K562 (cell line): ENCODE measurements around the gene NBEA. TPM values are rescaled to one million over a fixed set of nuclear protein-coding genes. Genes with fewer than 3 reads are reported as not detected.

Source experiments
- ATAC-seq: fragments of 200-7000 bp; cut with Tn5 transposase; 3 replicates; pipeline ENCODE4 v1.9.1; 2020; ENCODE audit warnings: moderate library complexity
- BruUV-seq: library from RNA; stranded (reverse); fragments of 400-500 nt; replicated peaks from 2 replicates; lab custom pipeline; 2021; lab: Mats Ljungman, UMichigan
- CTCF ChIA-PET: fragments of 300-600 bp; formaldehyde crosslinking; extraction: SDS; loops from one replicate; lab custom pipeline; 2021; ENCODE audit warnings: low intra/inter-chr PET ratio; lab: Yijun Ruan, JAX
- POLR2A ChIA-PET: fragments of 300-600, 350-650 bp; sonication (Branson Sonifier 250); formaldehyde crosslinking; extraction: SDS; loops from one replicate; lab custom pipeline; 2021; ENCODE audit warnings: antibody characterized with exemption, inconsistent platforms; lab: Yijun Ruan, JAX
- DNase-seq, 4 experiments: peaks; one replicate each; pipeline versions ENCODE4 v3.0.0 to v3.0.0-alpha.2; 2011 to 2018; ENCODE audit warnings: low spot score in 3 of 4, mixed read lengths in 3 of 4; ENCODE audit errors: extremely low read depth in 1 of 4
- FAIRE-seq: peaks from 2 replicates; lab custom pipeline; 2011; peaks lifted over from hg19 to GRCh38; lab: Jason Lieb, UNC
- H2AFZ ChIP-seq: 2 replicates; pipeline ENCODE4 v1.6.0; 2011; ENCODE audit warnings: low read depth, low read length, control low read depth, inconsistent platforms
- H3K27ac ChIP-seq: fragments of 200-600 bp; 3 replicates; pipeline ENCODE4 v1.8.0; 2011; ENCODE audit warnings: low read depth, mild to moderate bottlenecking, control low read depth, inconsistent platforms, low read length, moderate library complexity, mixed read lengths; ENCODE audit errors: extremely low read depth
- H3K27me3 ChIP-seq, 2 experiments: fragments of 300-600 bp in 1 of 2; 2 replicates in 1 of 2; 3 replicates in 1 of 2; pipeline versions ENCODE4 v1.6.0 to v1.8.0; 2011; ENCODE audit warnings: inconsistent platforms in 2 of 2, low read length in 2 of 2, mild to moderate bottlenecking in 1 of 2, mixed read lengths in 1 of 2, moderate library complexity in 1 of 2; ENCODE audit not compliant: control insufficient read depth in 2 of 2, insufficient read depth in 2 of 2
- H3K36me3 ChIP-seq: fragments of 300-600 bp; 3 replicates; pipeline ENCODE4 v1.8.0; 2011; ENCODE audit warnings: mild to moderate bottlenecking, low read length, inconsistent platforms; ENCODE audit not compliant: control insufficient read depth, insufficient read depth
- H3K4me1 ChIP-seq, 2 experiments: fragments of 200-600 bp in 1 of 2; replicated peaks in 1 of 2; 2 replicates in 1 of 2; 3 replicates in 1 of 2; pipeline versions ENCODE4 v1.5.1 to v1.8.0; 2011; ENCODE audit warnings: inconsistent platforms in 2 of 2, low read length in 2 of 2, mild to moderate bottlenecking in 1 of 2, mixed read lengths in 1 of 2, moderate library complexity in 1 of 2; ENCODE audit not compliant: control insufficient read depth in 2 of 2, insufficient read depth in 2 of 2
- H3K4me2 ChIP-seq: 2 replicates; pipeline ENCODE4 v1.6.1; 2011; ENCODE audit warnings: low read length, control low read depth, inconsistent platforms, mixed read lengths; ENCODE audit not compliant: insufficient read depth
- H3K4me3 ChIP-seq: fragments of 200-600 bp; sonication (generic), shearing (Covaris generic); 2 replicates; pipeline ENCODE4 v1.5.1; 2016; ENCODE audit warnings: control low read depth, inconsistent platforms
- H3K79me2 ChIP-seq: fragments of 200-600 bp; 3 replicates; pipeline ENCODE4 v1.8.0; 2011; ENCODE audit warnings: low read length, inconsistent platforms; ENCODE audit not compliant: control insufficient read depth, insufficient read depth
- H3K9ac ChIP-seq, 2 experiments: 2 replicates each; pipeline versions ENCODE4 v1.6.0 to v1.6.1; 2011; ENCODE audit warnings: low read depth in 2 of 2, low read length in 2 of 2, control low read depth in 1 of 2, inconsistent platforms in 1 of 2, mild to moderate bottlenecking in 1 of 2, mixed read lengths in 1 of 2; ENCODE audit not compliant: insufficient read depth in 1 of 2
- H3K9me1 ChIP-seq: one replicate; pipeline ENCODE4 v1.6.0; 2011; ENCODE audit warnings: inconsistent platforms, mild to moderate bottlenecking, low read length, moderate library complexity; ENCODE audit not compliant: control insufficient read depth, insufficient read depth
- H3K9me3 ChIP-seq: replicated peaks from 2 replicates; pipeline ENCODE4 v1.5.1; 2011; ENCODE audit warnings: low read depth, low read length, inconsistent platforms; ENCODE audit not compliant: control insufficient read depth, insufficient read depth
- H4K20me1 ChIP-seq: replicated peaks from 2 replicates; pipeline ENCODE4 v1.6.1; 2011; ENCODE audit warnings: low read length, inconsistent platforms, mixed read lengths; ENCODE audit not compliant: control insufficient read depth, insufficient read depth
- EWSR1 ChIP-seq: fragments of 450-650 bp; IDR thresholded peaks from 2 replicates; pipeline ENCODE4 v1.6.1; 2018; ENCODE audit warnings: borderline replicate concordance, mild to moderate bottlenecking, low read depth, moderate library complexity; ENCODE audit not compliant: partially characterized antibody
- HMG20A ChIP-seq: fragments of 450-650 bp; formaldehyde crosslinking; conservative IDR thresholded peaks from 2 replicates; pipeline ENCODE4 v1.4.0; 2020; ENCODE audit warnings: mild to moderate bottlenecking, mixed read lengths
- MEF2A ChIP-seq: IDR thresholded peaks from 2 replicates; pipeline ENCODE4 v1.6.1; 2011; ENCODE audit warnings: low read depth, mild to moderate bottlenecking, low read length, moderate library complexity; ENCODE audit not compliant: control insufficient read depth
- RBM15 ChIP-seq: fragments of 200-400 bp; formaldehyde crosslinking; IDR thresholded peaks from 2 replicates; pipeline ENCODE4 v1.6.1; 2018; ENCODE audit warnings: mild to moderate bottlenecking, low read length, moderate library complexity; ENCODE audit not compliant: insufficient read depth
- SP1 ChIP-seq: sonication (generic); formaldehyde crosslinking; IDR thresholded peaks from 2 replicates; pipeline ENCODE4 v1.8.1; 2022; ENCODE audit warnings: mild to moderate bottlenecking, missing genetic modification reagents
- SUPT5H ChIP-seq: fragments of 450-650 bp; IDR thresholded peaks from 2 replicates; pipeline ENCODE4 v1.6.1; 2016
- TCF7 ChIP-seq: sonication (generic); IDR thresholded peaks from 2 replicates; pipeline ENCODE4 v1.6.1; 2016; ENCODE audit warnings: antibody characterized with exemption, borderline replicate concordance
- ZBTB8A ChIP-seq: fragments of 450-650 bp; IDR thresholded peaks from 2 replicates; pipeline ENCODE4 v1.6.1; 2018; ENCODE audit warnings: mild to moderate bottlenecking, moderate library complexity; ENCODE audit not compliant: partially characterized antibody
- ZC3H4 ChIP-seq: sonication (generic); formaldehyde crosslinking; IDR thresholded peaks from 2 replicates; pipeline ENCODE4 v1.9.0; 2021; ENCODE audit warnings: missing genetic modification reagents, borderline replicate concordance
- ZNF184 ChIP-seq: sonication (generic); formaldehyde crosslinking; IDR thresholded peaks from 2 replicates; pipeline ENCODE4 v1.5.0; 2020; ENCODE audit warnings: missing genetic modification reagents
- ZNF431 ChIP-seq: sonication (generic); formaldehyde crosslinking; IDR thresholded peaks from 2 replicates; pipeline ENCODE4 v1.8.0; 2022; ENCODE audit warnings: mild to moderate bottlenecking, missing genetic modification reagents
- ZNF655 ChIP-seq: fragments of 250-450 bp; sonication (Bioruptor Pico); IDR thresholded peaks from 2 replicates; pipeline ENCODE4 v1.5.0; 2021
- WGBS: fragments of 100-300 bp; shearing (Covaris generic); methylation state at CpG from one replicate; pipeline ENCODE4 v1.1.6; 2016; ENCODE audit warnings: low coverage, mixed read lengths; ENCODE audit not compliant: insufficient coverage; ENCODE audit errors: missing lambda C conversion rate; 5-methylcytosine and 5-hydroxymethylcytosine counted together
- in situ Hi-C: fragments of 300-500 bp; cut with MboI; formaldehyde crosslinking; loops from 4 replicates; pipeline ENCODE4 v1.15.0; 2018; ENCODE audit warnings: inconsistent platforms, mixed read lengths
- intact Hi-C: fragments of 100-400 bp; cut with micrococcal nuclease; formaldehyde crosslinking; loops from 2 replicates; pipeline ENCODE4 v1.14.2; 2022
- polyA plus RNA-seq, 8 experiments: library from polyadenylated mRNA; depleted of rRNA in 4 of 8; stranded (reverse) in 5 of 8; unstranded in 3 of 8; fragments of >200 nt; fragmentation: Nextera tagmentation in 2 of 8; fragmentation: Illumina TruSeq in 1 of 8; extraction: Ambion mirVana in 2 of 8; extraction: Trizol in 1 of 8; gene quantifications; 2 replicates each; pipeline versions ENCODE4 v1.2.1 to v1.2.3, GENCODE V29; 2011 to 2014; ENCODE audit warnings: inconsistent platforms in 1 of 8, missing spikeins in 1 of 8
- total RNA-seq, 7 experiments: library from RNA; depleted of rRNA in 6 of 7; stranded (reverse); fragments of >200 nt in 6 of 7; fragmentation: Illumina TruSeq in 2 of 7; extraction: Trizol in 2 of 7; gene quantifications; 2 replicates each; pipeline versions ENCODE4 v1.2.1 to v1.2.3, GENCODE V29; 2011 to 2021; ENCODE audit warnings: low replicate concordance in 1 of 7
- TF ChIP-seq, protein P1 (sequence below): fragments of 250-450 bp; sonication (Bioruptor Pico); IDR thresholded peaks from 2 replicates; pipeline ENCODE4 v1.8.0; 2021; ENCODE audit warnings: borderline replicate concordance, mild to moderate bottlenecking, moderate library complexity; ENCODE audit not compliant: poor library complexity, severe bottlenecking
- TF ChIP-seq, protein P2 (sequence below): fragments of 450-650 bp; IDR thresholded peaks from 2 replicates; pipeline ENCODE4 v1.6.1; 2016
- TF ChIP-seq, protein P3 (sequence below): fragments of 250-450 bp; sonication (Bioruptor Pico); IDR thresholded peaks from 2 replicates; pipeline ENCODE4 v1.5.1; 2021; ENCODE audit warnings: mild to moderate bottlenecking

The NBEA gene
- total and polyA plus RNA-seq, 9 of the 15 experiments (the other 6 are each of a cell fraction or from before 2014, with no cell fraction given), result 0.03 to 0.94 (median 0.05) TPM; not detected in 2

GRCh38 chr13:35499676-35500075 lies 557.6 kb downstream of the NBEA start:
- in situ Hi-C loops (no loop called here), intact Hi-C loops (no loop called here)
- Histone ChIP-seq H3K9me1 (no peaks in the 10 kb centered on the region), H4K20me1 (no peaks in the 10 kb centered on the region), H3K9me3 (no peaks in the 10 kb centered on the region), H3K36me3 (no peaks in the 10 kb centered on the region), H3K27ac (no peak overlapping the region), H3K4me3 (no peak overlapping the region), H3K9ac (no peak overlapping the region), H2AFZ (no peak overlapping the region), H3K4me2 (no peak overlapping the region), H3K27me3 (no peaks in the 10 kb centered on the region), H3K4me1 (no peaks in the 10 kb centered on the region), H3K79me2 (no peaks in the 10 kb centered on the region)
- DNase-seq, result no peak
- ChIA-PET POLR2A (interaction anchor here (1.2 kb wide), 1 partner anchor 35 kb away, joined by 3 read pairs; no protein-coding TSS in a partner anchor), CTCF (no interaction called here)
- FAIRE-seq, result no peak
- no peak for ATAC-seq
- no TSS peak for BruUV-seq
- 0% methylated on average over 4 of the region's 4 CpGs for WGBS
- TF ChIP-seq MEF2A (no peak), ZC3H4 (CRISPR knock-in tag) (no peak), ZNF655 (CRISPR knock-in tag) (no peak), ZNF184 (no peak), TCF7 (no peak), RBM15 (no peak), HMG20A (no peak), SUPT5H (no peak), EWSR1 (no peak), ZBTB8A (no peak), SP1 (CRISPR knock-in tag) (no peak), ZNF431 (CRISPR knock-in tag) (no peak)
- TF ChIP-seq, protein P1, sequence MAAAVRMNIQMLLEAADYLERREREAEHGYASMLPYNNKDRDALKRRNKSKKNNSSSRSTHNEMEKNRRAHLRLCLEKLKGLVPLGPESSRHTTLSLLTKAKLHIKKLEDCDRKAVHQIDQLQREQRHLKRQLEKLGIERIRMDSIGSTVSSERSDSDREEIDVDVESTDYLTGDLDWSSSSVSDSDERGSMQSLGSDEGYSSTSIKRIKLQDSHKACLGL, result no peak
- TF ChIP-seq, protein P2, sequence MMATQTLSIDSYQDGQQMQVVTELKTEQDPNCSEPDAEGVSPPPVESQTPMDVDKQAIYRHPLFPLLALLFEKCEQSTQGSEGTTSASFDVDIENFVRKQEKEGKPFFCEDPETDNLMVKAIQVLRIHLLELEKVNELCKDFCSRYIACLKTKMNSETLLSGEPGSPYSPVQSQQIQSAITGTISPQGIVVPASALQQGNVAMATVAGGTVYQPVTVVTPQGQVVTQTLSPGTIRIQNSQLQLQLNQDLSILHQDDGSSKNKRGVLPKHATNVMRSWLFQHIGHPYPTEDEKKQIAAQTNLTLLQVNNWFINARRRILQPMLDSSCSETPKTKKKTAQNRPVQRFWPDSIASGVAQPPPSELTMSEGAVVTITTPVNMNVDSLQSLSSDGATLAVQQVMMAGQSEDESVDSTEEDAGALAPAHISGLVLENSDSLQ, result no peak
- TF ChIP-seq, protein P3, sequence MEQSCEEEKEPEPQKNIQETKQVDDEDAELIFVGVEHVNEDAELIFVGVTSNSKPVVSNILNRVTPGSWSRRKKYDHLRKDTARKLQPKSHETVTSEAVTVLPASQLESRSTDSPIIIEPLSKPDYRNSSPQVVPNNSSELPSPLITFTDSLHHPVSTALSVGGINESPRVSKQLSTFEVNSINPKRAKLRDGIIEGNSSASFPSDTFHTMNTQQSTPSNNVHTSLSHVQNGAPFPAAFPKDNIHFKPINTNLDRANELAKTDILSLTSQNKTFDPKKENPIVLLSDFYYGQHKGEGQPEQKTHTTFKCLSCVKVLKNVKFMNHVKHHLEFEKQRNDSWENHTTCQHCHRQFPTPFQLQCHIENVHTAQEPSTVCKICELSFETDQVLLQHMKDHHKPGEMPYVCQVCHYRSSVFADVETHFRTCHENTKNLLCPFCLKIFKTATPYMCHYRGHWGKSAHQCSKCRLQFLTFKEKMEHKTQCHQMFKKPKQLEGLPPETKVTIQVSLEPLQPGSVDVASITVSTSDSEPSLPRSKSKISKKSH (CRISPR knock-in tag), result no peak
